ENCODE results near the gene IL10RB.

DNA sequence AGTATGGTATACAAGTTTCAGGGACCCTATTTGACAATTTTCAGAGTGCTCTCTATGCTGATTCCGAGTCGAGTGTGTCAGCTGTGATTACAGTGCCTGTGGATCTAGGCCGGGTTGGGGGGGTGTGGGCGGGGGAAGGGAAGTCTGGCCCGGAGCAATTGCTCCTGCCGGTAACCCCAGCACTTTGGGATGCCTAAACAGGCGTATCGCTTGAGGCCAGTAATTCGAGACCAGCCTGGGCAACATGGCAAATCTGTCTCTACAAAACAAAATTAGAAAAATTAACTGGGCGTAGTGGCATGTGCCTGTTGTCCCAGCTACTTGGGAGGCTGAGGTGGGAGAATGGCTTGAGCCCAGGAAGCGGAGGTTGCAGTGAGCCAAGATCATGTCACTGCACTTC lies 1.6 kb upstream of the IL10RB start:
- TF ChIP-seq, protein P1, sequence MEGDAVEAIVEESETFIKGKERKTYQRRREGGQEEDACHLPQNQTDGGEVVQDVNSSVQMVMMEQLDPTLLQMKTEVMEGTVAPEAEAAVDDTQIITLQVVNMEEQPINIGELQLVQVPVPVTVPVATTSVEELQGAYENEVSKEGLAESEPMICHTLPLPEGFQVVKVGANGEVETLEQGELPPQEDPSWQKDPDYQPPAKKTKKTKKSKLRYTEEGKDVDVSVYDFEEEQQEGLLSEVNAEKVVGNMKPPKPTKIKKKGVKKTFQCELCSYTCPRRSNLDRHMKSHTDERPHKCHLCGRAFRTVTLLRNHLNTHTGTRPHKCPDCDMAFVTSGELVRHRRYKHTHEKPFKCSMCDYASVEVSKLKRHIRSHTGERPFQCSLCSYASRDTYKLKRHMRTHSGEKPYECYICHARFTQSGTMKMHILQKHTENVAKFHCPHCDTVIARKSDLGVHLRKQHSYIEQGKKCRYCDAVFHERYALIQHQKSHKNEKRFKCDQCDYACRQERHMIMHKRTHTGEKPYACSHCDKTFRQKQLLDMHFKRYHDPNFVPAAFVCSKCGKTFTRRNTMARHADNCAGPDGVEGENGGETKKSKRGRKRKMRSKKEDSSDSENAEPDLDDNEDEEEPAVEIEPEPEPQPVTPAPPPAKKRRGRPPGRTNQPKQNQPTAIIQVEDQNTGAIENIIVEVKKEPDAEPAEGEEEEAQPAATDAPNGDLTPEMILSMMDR (IDR thresholded peaks at IDR 0.05): no peak
- no peak for TF ChIP-seq EP300 (IDR thresholded peaks at IDR 0.05)
- no peak for TF ChIP-seq POLR2A (IDR thresholded peaks at IDR 0.05; ENCODE audit: low read depth)

Measured in esophagus muscularis mucosa (tissue), 4 donors.